HTERT RPE-1 (cell line): Measurements from ENCODE around the gene PLEKHO1.

Experiments used
- in situ Hi-C: fragments of 300-500 bp; cut with MboI; formaldehyde crosslinking; loops from 4 replicates; pipeline ENCODE4 v1.14.3; 2020; ENCODE audit warnings: low sequenced_read_pairs

The PLEKHO1 gene

DNA sequence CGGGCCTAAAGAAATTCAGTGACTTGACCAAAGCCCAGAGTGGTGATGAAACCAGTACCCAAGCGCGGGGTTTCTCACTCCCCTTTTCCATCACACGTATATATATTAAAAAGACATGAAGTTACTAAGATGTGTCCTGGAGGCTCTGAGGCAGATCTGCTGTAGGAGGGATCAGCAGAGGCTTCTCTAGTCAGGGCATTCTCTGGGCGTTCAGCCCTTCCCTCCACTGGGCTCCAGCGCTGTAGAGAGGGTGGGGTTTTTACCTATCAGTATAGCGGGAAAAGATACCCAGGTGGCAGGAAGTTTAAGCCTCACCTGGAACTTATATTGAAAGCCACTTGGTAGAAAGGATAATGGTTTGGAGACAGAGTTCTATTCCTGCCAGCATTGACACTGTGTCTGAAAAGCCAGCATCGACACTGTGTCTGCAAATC, 862 bp upstream of the PLEKHO1 start:
- in situ Hi-C loops = no loop called here

DNA sequence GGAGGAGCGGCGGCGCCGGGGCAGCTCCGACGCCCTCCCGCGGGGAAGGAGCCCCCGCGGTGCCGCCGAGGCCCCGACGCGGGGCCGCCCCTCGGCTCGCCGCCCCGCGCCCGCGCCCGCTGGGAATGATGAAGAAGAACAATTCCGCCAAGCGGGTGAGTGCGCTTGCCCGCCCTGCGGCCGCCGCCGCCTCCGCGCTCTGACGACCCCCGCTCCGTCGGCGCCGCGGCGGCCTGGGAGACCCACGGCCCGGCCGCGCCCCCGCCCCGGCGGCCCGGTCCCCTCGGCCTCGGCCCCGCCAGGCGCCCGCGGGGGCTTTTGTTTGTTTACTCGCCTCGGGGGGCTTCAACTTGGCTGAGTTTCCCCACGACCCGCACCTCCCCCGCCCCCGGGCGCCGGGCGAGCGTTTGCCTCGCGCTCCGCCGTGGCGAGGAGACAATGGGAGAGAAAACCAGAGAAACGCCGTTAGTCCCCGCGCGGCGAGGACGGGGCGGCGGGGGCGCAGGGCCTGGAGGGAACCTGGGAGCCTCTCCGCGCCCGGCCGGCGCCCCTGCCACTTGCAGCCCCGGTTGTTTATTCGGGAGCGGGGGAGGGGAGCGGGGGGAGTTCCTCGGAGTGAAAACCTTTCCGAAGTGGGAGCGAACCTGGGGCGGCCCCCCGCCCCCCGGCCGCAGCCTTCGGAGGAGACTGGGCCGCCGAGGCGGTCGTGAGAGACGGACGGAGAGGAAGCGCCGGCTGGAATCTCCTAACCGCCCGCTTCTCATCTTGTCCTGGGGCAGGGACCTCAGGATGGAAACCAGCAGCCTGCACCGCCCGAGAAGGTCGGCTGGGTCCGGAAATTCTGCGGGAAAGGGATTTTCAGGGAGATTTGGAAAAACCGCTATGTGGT, 661 bp downstream of the PLEKHO1 start:
- in situ Hi-C loops = no loop called here

DNA sequence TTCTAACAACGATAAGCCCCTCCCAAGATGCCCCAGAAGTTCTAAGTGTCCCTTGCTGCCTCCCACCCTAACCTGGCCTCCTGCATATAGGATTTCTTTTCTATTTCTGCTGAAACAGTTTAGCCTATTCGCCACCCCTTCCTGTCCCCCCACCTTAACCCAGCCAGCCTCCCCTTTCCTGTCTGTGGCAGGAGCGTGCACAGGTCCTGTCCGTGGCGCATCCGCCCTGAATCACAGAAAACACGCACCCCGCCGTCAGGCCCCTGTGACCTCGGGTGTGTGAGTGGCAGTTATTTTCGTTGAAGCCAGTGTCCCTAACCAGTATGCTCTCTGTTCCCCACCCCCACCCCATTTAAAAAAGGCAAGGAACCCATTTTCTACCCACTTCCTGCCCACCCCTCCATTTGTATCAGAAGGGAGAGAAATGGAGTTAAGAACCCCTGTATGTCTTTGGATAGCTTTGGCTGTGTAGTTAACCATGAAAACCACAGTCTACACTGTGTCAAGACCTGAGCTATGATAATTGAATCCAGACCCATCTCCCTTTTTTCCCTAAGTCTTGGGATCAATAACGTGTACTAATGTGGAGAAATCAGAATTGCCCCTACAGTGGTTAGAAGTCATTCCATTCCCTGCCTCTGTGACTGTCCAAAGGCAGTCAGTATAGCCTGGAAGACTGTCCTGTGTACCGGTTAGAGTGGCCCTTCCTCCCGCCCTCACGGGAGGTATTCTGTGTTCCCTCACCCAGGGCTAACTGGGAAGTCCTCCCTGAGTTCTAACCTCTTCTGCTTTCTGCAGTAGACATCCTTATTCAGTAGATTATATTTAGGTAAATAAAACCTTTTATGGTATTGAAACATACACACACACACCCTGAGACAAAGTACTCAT, 1.8 kb downstream of the PLEKHO1 start:
- in situ Hi-C loops = no loop called here

DNA sequence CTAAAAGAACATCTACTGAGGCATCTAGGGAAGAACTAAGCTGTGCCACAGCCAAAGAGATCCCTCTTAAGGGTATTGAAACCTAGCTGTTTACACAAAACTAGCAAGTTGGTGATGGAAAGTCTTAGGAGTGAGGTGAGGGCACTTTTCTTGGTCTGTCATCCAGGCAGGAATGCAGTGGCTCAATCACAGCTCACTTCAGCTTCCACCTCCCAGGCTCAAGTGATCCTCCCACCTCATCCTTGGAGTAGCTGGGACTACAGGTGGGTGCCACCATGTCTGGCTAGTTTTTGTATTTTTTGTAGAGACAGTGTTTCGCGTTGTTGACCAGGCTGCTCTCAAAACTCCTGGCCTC, 2.4 kb downstream of the PLEKHO1 start:
- in situ Hi-C loops = no loop called here

DNA sequence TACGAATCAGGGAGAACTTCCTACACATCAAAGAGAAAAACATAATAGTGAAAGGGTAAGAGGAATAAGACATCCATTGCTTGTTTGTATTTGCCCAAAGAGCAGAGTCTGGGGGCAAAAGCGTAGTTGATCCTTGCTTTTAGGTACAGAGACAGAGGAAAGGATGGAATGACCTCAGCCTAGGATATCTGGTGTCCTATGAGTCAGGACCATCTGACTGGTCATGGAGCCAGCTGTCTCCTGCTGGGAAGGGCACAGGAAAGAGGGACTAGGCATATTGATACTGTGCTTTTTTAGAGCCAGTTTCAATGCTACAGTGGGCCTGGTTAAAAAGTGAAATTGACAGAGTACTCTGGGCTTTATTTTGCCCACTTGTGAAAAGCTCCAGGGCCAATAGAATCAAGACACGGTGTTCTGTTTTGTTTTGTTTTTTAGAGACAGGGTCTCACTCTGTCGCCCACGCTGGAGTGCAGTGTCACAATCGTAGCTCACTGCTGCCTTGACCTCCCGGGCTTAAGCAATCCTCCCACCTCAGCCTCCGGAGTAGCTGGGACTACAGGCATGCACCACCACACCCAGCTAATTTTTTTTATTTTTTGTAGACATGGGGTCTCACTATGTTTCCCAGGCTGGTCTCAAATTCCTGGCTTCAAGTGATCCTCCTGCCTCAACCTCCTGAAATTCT, 3.2 kb downstream of the PLEKHO1 start:
- in situ Hi-C loops = no loop called here

DNA sequence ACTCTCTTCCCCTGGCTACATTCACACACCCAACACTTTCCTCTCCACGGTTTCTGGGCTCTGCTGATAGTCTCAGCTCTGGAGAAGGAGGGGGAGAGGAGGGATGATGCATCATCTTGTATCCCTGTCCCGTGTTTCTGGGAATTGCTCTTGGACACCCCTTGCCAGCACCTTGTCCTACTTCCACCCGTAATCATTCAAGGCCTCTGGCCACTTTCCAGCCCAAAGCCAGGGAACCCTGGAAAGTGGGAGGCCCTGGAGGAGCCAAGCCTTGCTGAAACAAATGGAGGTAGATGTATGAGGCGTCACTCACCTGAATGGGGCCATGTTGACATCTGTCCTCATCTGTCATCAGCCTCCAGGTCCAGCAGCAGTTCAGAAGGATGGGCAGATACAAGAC, 4.4 kb downstream of the PLEKHO1 start:
- in situ Hi-C loops = no loop called here

DNA sequence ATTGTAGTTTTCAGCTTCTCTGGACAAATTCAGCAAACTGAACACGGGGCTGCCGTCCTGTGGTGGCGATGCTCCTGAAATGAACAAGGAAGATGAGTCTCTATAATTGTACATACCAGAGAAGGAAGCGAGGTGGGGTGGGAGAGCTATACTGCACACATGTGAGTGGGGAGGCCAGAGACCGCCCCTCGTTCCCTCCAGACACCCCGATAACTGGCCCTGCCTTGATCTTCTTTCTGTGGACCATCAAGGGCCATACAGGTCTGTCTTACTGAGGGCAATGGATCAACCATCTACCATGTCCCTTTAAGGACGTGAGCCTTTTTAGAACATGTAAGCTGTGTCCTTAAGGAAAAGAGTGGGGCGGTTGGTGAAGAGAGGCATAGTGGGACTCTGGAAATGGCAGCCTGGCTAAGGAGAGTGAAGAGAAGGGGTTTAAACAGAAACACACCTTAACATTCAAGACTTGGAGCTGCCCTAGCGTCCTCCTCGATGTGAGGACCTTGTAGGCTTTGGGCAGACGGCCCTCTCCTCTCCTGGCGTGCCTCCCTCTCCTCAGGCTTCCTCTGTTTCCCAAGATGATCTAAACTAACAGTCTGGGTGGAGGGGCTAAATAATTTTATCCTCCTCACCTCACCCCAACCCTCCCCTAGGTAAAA, 5.8 kb downstream of the PLEKHO1 start:
- in situ Hi-C loops = no loop called here

DNA sequence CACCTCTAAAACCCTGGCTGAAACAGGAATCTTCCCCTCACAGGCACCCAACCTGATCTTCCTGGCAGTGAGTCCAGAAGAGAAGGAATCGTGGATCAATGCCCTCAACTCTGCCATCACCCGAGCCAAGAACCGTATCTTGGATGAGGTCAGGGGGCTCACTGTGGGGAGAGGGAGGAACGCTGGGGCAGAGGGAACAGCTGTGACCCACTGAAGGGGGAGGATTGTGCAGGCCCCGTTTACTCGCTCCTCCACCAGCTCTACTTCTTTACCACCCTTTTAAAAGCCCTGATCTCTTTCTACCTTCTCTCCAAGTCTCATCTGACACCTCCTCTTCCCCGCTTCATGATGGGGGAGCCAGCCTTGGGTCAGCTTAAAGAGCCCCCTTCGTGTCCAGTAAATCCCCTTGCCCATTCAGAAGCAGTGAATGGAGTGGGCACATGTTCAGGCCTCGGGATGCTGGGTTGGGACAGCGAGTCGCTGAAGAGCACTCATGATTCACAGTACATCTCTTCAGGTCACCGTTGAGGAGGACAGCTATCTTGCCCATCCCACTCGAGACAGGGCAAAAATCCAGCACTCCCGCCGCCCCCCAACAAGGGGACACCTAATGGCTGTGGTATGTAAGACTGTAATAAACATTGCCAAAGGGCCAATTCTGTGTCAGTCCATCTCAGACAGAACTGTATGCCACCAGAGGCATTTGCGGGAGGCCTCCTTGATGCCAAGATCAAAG, 7.3 kb downstream of the PLEKHO1 start:
- in situ Hi-C loops = no loop called here

DNA sequence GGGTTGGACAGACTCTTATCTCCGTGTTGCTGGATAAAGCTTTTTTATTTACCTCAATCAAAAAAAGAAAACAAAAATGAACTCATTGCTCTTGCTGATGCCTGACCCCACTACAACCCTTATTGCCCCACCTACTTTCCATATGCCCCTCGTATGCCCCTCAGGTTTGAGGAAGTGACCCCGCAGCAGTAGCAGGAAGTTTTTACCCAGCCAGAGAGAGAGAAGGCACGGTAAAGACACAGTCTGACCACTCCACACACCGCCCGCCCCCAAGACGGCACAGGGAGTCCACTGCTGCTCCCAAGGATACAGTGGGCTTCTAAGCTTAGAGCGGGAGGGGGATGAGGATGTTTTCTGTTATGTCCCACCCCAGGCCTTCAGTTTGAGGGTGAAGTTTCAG, 9.8 kb downstream of the PLEKHO1 start:
- in situ Hi-C loops = no loop called here

DNA sequence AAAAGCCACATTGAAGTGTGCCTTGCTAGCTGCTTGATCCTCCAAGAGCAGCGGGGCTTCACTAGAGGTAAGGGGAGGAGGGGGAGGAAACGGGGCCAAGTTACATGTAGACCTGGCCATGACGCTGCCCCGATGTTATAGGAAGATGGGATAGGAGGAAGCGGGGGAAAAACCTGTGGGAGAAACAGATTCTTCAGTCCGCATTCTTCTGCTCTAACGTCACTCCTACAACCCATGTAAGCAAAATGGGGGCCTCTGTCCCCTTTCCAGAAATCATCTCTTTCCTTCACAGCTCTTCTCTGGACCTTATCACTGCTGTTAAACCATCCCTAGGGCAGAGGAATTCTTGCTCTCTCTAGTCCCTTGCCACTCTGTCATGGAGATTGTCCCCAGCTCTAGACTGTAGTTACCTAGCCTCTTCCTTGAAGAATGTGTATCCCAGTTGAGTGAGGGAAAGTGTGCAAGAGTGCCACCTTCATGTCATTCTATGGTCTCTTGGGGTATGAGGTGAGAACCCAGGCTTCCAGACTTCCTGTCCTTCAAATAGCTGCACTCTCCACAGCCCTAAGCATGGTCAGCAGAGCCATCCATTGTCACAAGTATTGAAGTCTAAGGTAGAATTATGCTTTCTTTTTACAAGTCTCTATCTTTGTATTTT, 11.4 kb downstream of the PLEKHO1 start:
- in situ Hi-C loops = no loop called here

DNA sequence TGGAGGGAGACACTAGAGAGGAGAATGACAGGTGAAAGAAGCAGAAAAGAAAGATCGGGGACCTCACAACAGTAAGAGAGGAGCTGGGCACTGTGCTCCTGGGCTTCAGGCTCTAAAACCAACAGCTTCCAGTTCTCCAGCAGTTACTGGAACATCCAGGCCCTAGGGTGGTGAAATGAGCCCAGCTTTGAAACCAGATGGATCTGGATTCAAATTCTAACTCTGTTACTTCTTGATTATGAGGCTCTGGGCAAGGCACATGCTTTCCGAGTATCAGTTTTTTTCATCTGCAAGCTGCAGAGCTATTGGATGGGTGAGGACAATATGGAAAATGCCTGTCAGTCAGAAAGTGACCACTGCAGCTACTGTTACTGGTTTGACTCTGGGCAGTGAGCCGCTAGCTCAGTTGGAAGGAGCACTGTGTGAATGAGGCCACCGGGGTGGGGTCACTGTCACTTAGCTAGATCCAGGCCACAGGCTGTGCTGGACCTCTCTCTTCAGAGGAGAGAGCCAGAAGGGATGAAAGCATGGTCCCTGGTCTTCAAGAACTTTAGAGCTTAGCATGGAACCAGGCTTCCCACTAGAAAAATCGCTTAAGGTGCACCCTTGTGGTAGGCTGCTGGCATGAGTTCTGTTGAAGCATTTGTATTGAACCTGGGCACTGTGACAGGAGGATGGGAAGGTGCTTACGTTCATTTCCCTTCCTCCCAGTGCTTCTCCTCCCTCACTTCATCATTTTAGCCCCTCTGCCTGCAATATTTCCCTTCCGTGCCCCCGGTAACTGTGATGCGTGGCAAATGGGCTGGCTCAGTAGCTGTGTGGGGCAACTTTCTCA, 12.2 kb downstream of the PLEKHO1 start:
- in situ Hi-C loops = no loop called here

DNA sequence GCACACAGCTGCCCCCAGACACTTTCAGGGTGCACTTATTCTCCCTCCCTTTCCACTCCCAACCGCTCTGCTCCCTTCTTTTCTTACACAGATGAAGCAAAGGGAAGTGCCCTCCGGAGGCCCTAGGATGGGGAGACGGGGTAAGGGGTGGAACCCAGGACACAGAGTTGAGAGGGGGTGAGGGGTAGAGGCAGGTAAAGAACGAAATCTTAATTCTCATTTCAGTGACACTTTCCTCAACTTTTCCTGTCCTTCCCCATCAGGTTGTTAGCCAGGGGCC, 12.8 kb downstream of the PLEKHO1 start:
- in situ Hi-C loops = no loop called here

DNA sequence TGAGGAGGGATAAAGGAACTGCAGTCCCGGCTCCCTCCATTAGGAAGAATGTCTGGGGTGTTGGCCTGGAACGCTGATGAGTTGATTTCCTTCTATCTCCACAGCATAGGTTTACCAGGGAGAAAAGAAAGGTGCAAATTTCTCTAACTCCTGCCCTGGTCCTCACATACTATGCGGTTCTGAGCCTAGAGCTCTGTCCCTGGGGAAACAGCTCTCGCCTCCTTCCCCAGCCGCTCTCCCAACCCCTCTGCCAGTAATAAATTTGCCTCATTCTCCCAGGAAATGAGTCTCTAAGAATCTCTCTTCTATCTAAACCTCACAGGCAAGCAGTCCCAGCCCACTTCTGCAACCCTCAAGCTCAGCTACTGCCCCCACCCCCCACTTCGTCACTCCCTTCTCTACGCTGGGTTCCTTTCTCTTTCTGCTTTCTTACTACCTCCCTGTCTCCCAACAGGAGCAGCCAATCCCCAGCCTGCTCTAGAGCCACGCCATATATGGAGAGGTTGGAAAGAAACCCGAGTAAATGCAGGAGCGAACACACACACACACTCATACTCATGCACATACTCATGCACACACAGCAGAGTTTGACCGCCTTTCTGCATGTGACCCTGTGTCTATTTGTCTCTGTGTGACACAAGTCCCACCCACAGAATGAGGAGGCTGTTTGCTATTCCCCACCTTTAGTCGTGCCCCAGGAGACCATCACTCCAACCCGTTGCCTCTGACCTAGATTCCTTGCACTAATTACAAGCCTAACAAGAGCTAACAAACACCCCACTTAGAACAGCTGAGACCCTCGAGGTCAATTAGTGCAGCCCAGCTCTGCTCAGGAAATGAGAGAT, 13.4 kb downstream of the PLEKHO1 start:
- in situ Hi-C loops = no loop called here

DNA sequence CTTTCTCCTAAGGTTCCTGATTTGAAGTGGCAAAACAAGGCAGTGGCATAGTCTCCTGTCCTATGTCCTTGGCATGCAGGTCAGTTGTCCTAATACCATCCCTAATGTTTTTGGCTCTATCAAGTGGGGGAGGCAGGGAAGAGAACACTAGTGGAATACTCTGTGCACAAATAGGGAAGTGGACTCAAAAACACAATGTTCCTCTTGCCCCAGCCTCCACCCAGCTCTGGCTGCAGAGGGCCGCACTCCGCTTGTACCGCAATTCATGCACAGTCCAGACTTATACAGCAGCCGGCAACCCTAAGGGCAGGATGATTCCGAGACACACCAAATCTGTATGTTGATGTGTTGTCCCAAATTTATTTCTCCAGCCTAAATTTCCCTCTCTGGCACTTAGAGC, 14.5 kb downstream of the PLEKHO1 start:
- in situ Hi-C loops = no loop called here

DNA sequence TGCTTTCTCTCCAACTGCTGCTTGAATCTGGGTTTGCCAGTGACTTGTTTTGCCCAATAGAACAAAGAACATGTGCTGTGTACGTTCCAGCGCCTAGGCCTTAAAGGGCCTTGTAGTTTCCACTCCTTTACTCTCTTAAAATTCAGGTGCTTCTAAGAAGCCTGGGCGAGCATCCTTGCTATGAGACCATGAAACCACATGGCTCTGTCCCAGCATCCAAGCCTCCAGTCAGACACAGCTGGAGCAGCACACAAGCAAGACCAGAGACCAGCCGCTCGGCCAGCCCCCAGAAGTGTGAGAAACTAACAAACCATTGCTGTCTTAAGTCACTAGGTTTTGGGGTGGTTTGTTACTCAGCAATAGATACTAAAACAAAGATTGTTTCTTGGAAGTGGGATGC, 15.1 kb downstream of the PLEKHO1 start:
- in situ Hi-C loops = no loop called here

DNA sequence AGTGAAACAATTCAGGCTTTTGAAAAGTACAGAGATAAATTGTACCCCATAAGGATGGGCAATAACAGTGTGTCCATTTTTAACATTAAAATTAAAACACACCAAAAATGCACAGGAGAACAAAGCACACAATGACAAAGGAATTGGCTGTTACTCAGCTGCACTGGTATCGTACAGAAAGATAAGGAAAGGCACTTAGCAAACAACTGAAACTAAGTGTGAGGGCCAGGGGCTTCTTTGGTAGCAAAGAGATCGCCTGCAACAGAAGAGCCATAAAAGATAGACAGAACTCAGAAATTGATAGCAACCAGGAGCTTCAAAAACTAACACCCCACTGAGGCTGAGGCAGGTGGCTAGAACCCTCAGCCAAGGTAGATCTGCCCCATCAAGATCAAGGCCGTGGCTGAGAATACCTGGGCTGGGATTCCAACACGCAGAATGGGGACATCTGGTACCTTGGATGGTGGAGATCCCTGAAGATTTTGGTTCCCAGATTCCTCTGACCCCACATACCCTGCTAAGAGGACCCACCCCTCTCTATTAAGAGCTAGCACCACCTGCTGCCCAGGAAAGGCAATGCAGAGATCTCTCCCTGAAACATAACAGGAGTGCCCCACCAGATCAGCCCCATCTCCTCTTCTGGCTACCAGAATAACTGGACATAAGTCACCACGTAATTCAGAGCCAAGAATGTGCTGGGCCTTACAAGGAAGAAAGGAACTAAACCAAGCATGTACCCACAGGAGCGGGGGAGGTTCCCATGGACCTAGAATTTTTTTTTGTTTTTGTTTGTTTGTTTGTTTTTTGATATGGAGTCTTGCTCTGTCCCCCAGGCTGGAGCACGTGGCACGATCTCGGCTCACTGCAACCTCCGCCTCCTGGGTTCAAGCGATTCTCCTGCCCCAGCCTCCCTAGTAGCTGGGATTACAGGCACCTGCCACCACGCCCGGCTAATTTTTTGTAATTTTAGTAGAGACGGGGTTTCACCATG, 16.2 kb downstream of the PLEKHO1 start:
- in situ Hi-C loops = no loop called here
